HEK293 (cell line): Measurements from ENCODE around the gene DUS3L.
A peak's percentile ranks its signal among the peaks of the same experiment; 100 is the strongest.

Experiments
- BCL6B ChIP-seq: fragments of 450-650 bp; formaldehyde crosslinking; IDR thresholded peaks from 2 replicates; pipeline ENCODE4 v1.5.1; 2017; ENCODE audit warnings: missing biosample characterization, missing genetic modification characterization
- FEZF1 ChIP-seq: fragments of 450-650 bp; formaldehyde crosslinking; IDR thresholded peaks from 2 replicates; pipeline ENCODE4 v1.5.1; 2016; ENCODE audit warnings: missing biosample characterization, missing genetic modification characterization
- GLIS1 ChIP-seq: fragments of 450-650 bp; formaldehyde crosslinking; IDR thresholded peaks from 2 replicates; pipeline ENCODE4 v1.5.1; 2016; ENCODE audit warnings: missing biosample characterization, missing genetic modification characterization
- HOXD13 ChIP-seq: sonication (generic); formaldehyde crosslinking; IDR thresholded peaks from 2 replicates; pipeline ENCODE4 v1.8.0; 2022; ENCODE audit warnings: missing genetic modification reagents, borderline replicate concordance
- KLF10 ChIP-seq: fragments of 450-650 bp; IDR thresholded peaks from 2 replicates; pipeline ENCODE4 v1.5.1; 2018; ENCODE audit warnings: missing biosample characterization, mild to moderate bottlenecking, missing genetic modification characterization
- KLF17 ChIP-seq: fragments of 450-650 bp; formaldehyde crosslinking; IDR thresholded peaks from 2 replicates; pipeline ENCODE4 v1.5.1; 2016; ENCODE audit warnings: missing biosample characterization, missing genetic modification characterization
- OSR2 ChIP-seq: fragments of 450-650 bp; formaldehyde crosslinking; IDR thresholded peaks from 2 replicates; pipeline ENCODE4 v1.5.1; 2016; ENCODE audit warnings: missing biosample characterization, missing genetic modification characterization
- REPIN1 ChIP-seq: fragments of 450-650 bp; formaldehyde crosslinking; IDR thresholded peaks from 2 replicates; pipeline ENCODE4 v1.5.1; 2017; ENCODE audit warnings: missing biosample characterization, missing genetic modification characterization, low read depth
- SP2 ChIP-seq: fragments of 450-650 bp; formaldehyde crosslinking; IDR thresholded peaks from 2 replicates; pipeline ENCODE4 v1.5.1; 2016; ENCODE audit warnings: missing biosample characterization, missing genetic modification characterization
- TCF7L2 ChIP-seq: IDR thresholded peaks from 2 replicates; pipeline ENCODE4 v1.6.1; 2011; ENCODE audit warnings: low read depth, mild to moderate bottlenecking, inconsistent platforms, low read length, moderate library complexity, borderline replicate concordance
- YY2 ChIP-seq: fragments of 450-650 bp; formaldehyde crosslinking; IDR thresholded peaks from 2 replicates; pipeline ENCODE4 v1.5.1; 2016; ENCODE audit warnings: missing biosample characterization, missing genetic modification characterization
- ZBTB1 ChIP-seq: fragments of 450-650 bp; formaldehyde crosslinking; IDR thresholded peaks from 2 replicates; pipeline ENCODE4 v1.5.1; 2016; ENCODE audit warnings: missing biosample characterization, missing genetic modification characterization
- ZBTB10 ChIP-seq: fragments of 450-650 bp; formaldehyde crosslinking; IDR thresholded peaks from 2 replicates; pipeline ENCODE4 v1.5.1; 2016; ENCODE audit warnings: missing biosample characterization, missing genetic modification characterization
- ZFP41 ChIP-seq: fragments of 450-650 bp; formaldehyde crosslinking; IDR thresholded peaks from 2 replicates; pipeline ENCODE4 v1.5.1; 2016; ENCODE audit warnings: missing biosample characterization, missing genetic modification characterization, borderline replicate concordance
- ZIC2 ChIP-seq: fragments of 450-650 bp; formaldehyde crosslinking; IDR thresholded peaks from 2 replicates; pipeline ENCODE4 v1.5.1; 2016; ENCODE audit warnings: missing biosample characterization, missing genetic modification characterization
- ZNF10 ChIP-seq: fragments of 450-650 bp; formaldehyde crosslinking; IDR thresholded peaks from 2 replicates; pipeline ENCODE4 v1.5.1; 2017; ENCODE audit warnings: missing biosample characterization, missing genetic modification characterization
- ZNF132 ChIP-seq: fragments of 450-650 bp; formaldehyde crosslinking; IDR thresholded peaks from 2 replicates; pipeline ENCODE4 v1.5.1; 2017; ENCODE audit warnings: missing biosample characterization, missing genetic modification characterization, borderline replicate concordance
- ZNF174 ChIP-seq: fragments of 450-650 bp; formaldehyde crosslinking; IDR thresholded peaks from 2 replicates; pipeline ENCODE4 v1.5.0; 2017; ENCODE audit warnings: missing biosample characterization, mild to moderate bottlenecking, missing genetic modification characterization
- ZNF19 ChIP-seq: fragments of 450-650 bp; formaldehyde crosslinking; IDR thresholded peaks from 2 replicates; pipeline ENCODE4; 2016; ENCODE audit warnings: missing biosample characterization, missing genetic modification characterization, low read depth
- ZNF280C ChIP-seq: fragments of 450-650 bp; formaldehyde crosslinking; IDR thresholded peaks from 2 replicates; pipeline ENCODE4 v1.5.1; 2016; ENCODE audit warnings: missing biosample characterization, missing genetic modification characterization
- ZNF292 ChIP-seq: fragments of 450-650 bp; formaldehyde crosslinking; IDR thresholded peaks from 2 replicates; pipeline ENCODE4 v1.5.1; 2016; ENCODE audit warnings: low read depth, missing biosample characterization, missing genetic modification characterization, borderline replicate concordance
- ZNF362 ChIP-seq: fragments of 450-650 bp; formaldehyde crosslinking; IDR thresholded peaks from 2 replicates; pipeline ENCODE4 v1.5.1; 2016; ENCODE audit warnings: missing biosample characterization, missing genetic modification characterization
- ZNF398 ChIP-seq: fragments of 450-650 bp; formaldehyde crosslinking; IDR thresholded peaks from 2 replicates; pipeline ENCODE4 v1.5.1; 2017; ENCODE audit warnings: missing biosample characterization, missing genetic modification characterization
- ZNF514 ChIP-seq: fragments of 450-650 bp; formaldehyde crosslinking; IDR thresholded peaks from 2 replicates; pipeline ENCODE4 v1.5.1; 2016; ENCODE audit warnings: missing biosample characterization, missing genetic modification characterization
- ZNF645 ChIP-seq: fragments of 450-650 bp; formaldehyde crosslinking; IDR thresholded peaks from 2 replicates; pipeline ENCODE4; 2016; ENCODE audit warnings: missing biosample characterization, missing genetic modification characterization
- ZNF785 ChIP-seq: fragments of 450-650 bp; formaldehyde crosslinking; IDR thresholded peaks from 2 replicates; pipeline ENCODE4 v1.5.1; 2016; ENCODE audit warnings: missing biosample characterization, missing genetic modification characterization
- ZNF792 ChIP-seq: fragments of 450-650 bp; formaldehyde crosslinking; IDR thresholded peaks from 2 replicates; pipeline ENCODE4 v1.5.1; 2016; ENCODE audit warnings: missing biosample characterization, missing genetic modification characterization
- ZSCAN16 ChIP-seq: fragments of 450-650 bp; formaldehyde crosslinking; IDR thresholded peaks from 2 replicates; pipeline ENCODE4 v1.5.1; 2016; ENCODE audit warnings: missing biosample characterization, missing genetic modification characterization

The DUS3L gene

GRCh38 chr19:5827891-5828660 is 37.1 kb upstream of the DUS3L start (continued):
- TF ChIP-seq ZIC2 (tag by site-specific recombination) (peak; percentile 47; the same call in 1 of the 2 replicates), ZNF174 (tag by site-specific recombination) (no peak), ZSCAN16 (no peak), ZNF292 (no peak), REPIN1 (no peak; the same call in 1 of the 2 replicates), ZNF19 (tag by site-specific recombination) (no peak), ZNF792 (0 out of 2 replicates have a peak, but pooled peaks have one; percentile 26), ZNF10 (no peak; the same call in 1 of the 2 replicates), ZNF785 (tag by site-specific recombination) (no peak; the same call in 1 of the 2 replicates), ZNF132 (tag by site-specific recombination) (no peak), ZBTB10 (tag by site-specific recombination) (peak; percentile 98), ZFP41 (tag by site-specific recombination) (no peak), HOXD13 (CRISPR knock-in tag) (no peak), ZBTB1 (peak; percentile 69; the same call in 1 of the 2 replicates), GLIS1 (tag by site-specific recombination) (peak; percentile 87), OSR2 (no peak), KLF17 (tag by site-specific recombination) (peak; percentile 95), TCF7L2 (no peak), KLF10 (peak; percentile 79; the same call in 1 of the 2 replicates), ZNF645 (0 out of 2 replicates have a peak, but pooled peaks have one; percentile 86), ZNF398 (tag by site-specific recombination) (peak; percentile 64; the same call in 1 of the 2 replicates), FEZF1 (tag by site-specific recombination) (no peak), ZNF514 (tag by site-specific recombination) (no peak), ZNF280C (no peak), SP2 (tag by site-specific recombination) (peak; percentile 42), BCL6B (tag by site-specific recombination) (no peak), ZNF362 (tag by site-specific recombination) (no peak), YY2 (tag by site-specific recombination) (peak; percentile 69; the same call in 1 of the 2 replicates)
